BLaER1 treated with 17β-estradiol and CSF1 and Interleukin-3, amounts not matched to agents 10 nM and 100 nM (cell line): ENCODE data around the gene LPCAT1.

Experiments used
- H3K27ac ChIP-seq, 11 experiments: shearing (Covaris generic); formaldehyde crosslinking; 2 replicates each; pipeline ENCODE4 v1.8.1; 2022
- H3K27me3 ChIP-seq, 11 experiments: shearing (Covaris generic); formaldehyde crosslinking; 2 replicates each; pipeline ENCODE4 v1.8.1; 2022
- H3K36me3 ChIP-seq, 11 experiments: shearing (Covaris generic); formaldehyde crosslinking; 2 replicates each; pipeline ENCODE4 v1.8.1; 2022
- H3K4me1 ChIP-seq, 10 experiments: shearing (Covaris generic); formaldehyde crosslinking; 2 replicates each; pipeline ENCODE4 v1.8.1; 2022
- H3K4me2 ChIP-seq, 11 experiments: shearing (Covaris generic); formaldehyde crosslinking; 2 replicates each; pipeline ENCODE4 v1.8.1; 2022
- H3K4me3 ChIP-seq, 10 experiments: shearing (Covaris generic); formaldehyde crosslinking; 2 replicates each; pipeline ENCODE4 v1.8.1; 2022
- H3K9ac ChIP-seq, 11 experiments: shearing (Covaris generic); formaldehyde crosslinking; 2 replicates each; pipeline ENCODE4 v1.8.1; 2022
- H3K9me3 ChIP-seq, 11 experiments: shearing (Covaris generic); formaldehyde crosslinking; replicated peaks in 1 of 11; 2 replicates each; pipeline ENCODE4 v1.8.1; 2022
- H4K20me1 ChIP-seq, 11 experiments: shearing (Covaris generic); formaldehyde crosslinking; 2 replicates each; pipeline ENCODE4 v1.8.1; 2022
- Cebpa-rat ChIP-seq, 11 experiments: shearing (Covaris generic); IDR thresholded peaks; 2 replicates each; pipeline ENCODE4 v1.8.1; 2022

The LPCAT1 gene

DNA sequence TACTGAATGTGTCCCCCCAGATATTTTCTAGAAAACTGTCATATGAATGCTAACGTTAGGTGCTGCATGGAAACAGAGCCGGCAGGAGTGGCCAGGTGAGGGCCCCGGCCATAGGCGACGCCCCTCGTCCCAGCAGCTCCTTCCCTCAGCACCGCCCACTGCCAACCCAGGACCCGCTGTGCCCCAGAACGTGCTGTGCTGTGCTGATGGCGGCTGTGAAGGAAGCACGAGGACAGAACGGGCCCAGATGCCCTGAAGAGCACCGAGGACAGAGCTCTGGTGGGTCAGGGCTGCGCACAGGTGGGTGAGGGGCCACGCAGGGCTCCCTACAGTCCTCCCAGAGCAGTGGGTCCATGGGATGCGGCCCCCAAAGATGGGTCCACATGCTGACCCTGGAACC is 30.3 kb downstream of the LPCAT1 start:
- H3K4me2 ChIP-seq: peak overlapping the region; percentile 75 to 92 (median 86)
- no peak overlapping the region for H3K27ac ChIP-seq
- H4K20me1 ChIP-seq: peaks cover 11 to 100% (median 87%) of the 10 kb centered on the region in 11 experiments; a peak in 21 of 22 replicates
- no peak overlapping the region for H3K4me3 ChIP-seq
- TF ChIP-seq Cebpa-rat (IDR thresholded peaks at IDR 0.05): no peak
- H3K9ac ChIP-seq: peak overlapping the region in 4 of 11 experiments; percentile 23 to 73 (median 56); a peak in 3 of 22 replicates
- H3K36me3 ChIP-seq: peaks cover 33 to 74% (median 59%) of the 10 kb centered on the region in 11 experiments
- H3K9me3 ChIP-seq: no peaks in the 10 kb centered on the region
- no peaks in the 10 kb centered on the region for H3K27me3 ChIP-seq
- peaks cover 84 to 100% (median 92%) of the 10 kb centered on the region in 10 experiments for H3K4me1 ChIP-seq

- peak overlapping the region in 2 of 11 experiments; percentile 44 to 73; a peak in 2 of 22 replicates for H3K9ac ChIP-seq
- peaks cover 78 to 97% (median 87%) of the 10 kb centered on the region in 10 experiments for H3K4me1 ChIP-seq
- no peak for TF ChIP-seq Cebpa-rat (IDR thresholded peaks at IDR 0.05)
- H3K27ac ChIP-seq: no peak overlapping the region
- peaks cover 37 to 79% (median 63%) of the 10 kb centered on the region in 11 experiments for H3K36me3 ChIP-seq
- H3K27me3 ChIP-seq: no peaks in the 10 kb centered on the region
- no peaks in the 10 kb centered on the region for H3K9me3 ChIP-seq
- peaks cover 10 to 100% (median 84%) of the 10 kb centered on the region in 11 experiments; a peak in 21 of 22 replicates for H4K20me1 ChIP-seq
- peak overlapping the region; percentile 75 to 92 (median 86) for H3K4me2 ChIP-seq
- no peak overlapping the region for H3K4me3 ChIP-seq
Measured at GRCh38 chr5:1492757-1493156, 31.0 kb downstream of the LPCAT1 start.

GRCh38 chr5:1490376-1490775 is 33.4 kb downstream of the LPCAT1 start:
- Histone ChIP-seq H3K4me3 (no peak overlapping the region), H3K9me3 (no peaks in the 10 kb centered on the region), H3K4me2 (peak overlapping the region in 9 of 11 experiments; percentile 0 to 87 (median 62); a peak in 11 of 22 replicates), H3K9ac (peak overlapping the region in 2 of 11 experiments; percentile 12 to 20; a peak in 3 of 22 replicates), H3K27me3 (no peaks in the 10 kb centered on the region), H3K27ac (peak overlapping the region in 7 of 11 experiments; percentile 4 to 67 (median 46); a peak in 11 of 22 replicates), H4K20me1 (peaks cover 10 to 100% (median 83%) of the 10 kb centered on the region in 11 experiments; a peak in 21 of 22 replicates), H3K36me3 (peaks cover 59 to 89% (median 77%) of the 10 kb centered on the region in 11 experiments), H3K4me1 (peaks cover 64 to 84% (median 77%) of the 10 kb centered on the region in 10 experiments)
- no peak for TF ChIP-seq Cebpa-rat (IDR thresholded peaks at IDR 0.05)

GRCh38 chr5:1489754-1490153 is 34.0 kb downstream of the LPCAT1 start:
- Histone ChIP-seq H3K9me3 (no peaks in the 10 kb centered on the region), H3K27me3 (peaks cover 0 to 5% (median 0%) of the 10 kb centered on the region in 11 experiments; a peak in 1 of 22 replicates), H3K4me2 (peak overlapping the region in 8 of 11 experiments; percentile 26 to 87 (median 68); a peak in 11 of 22 replicates), H3K36me3 (peaks cover 59 to 90% (median 78%) of the 10 kb centered on the region in 11 experiments), H3K4me3 (no peak overlapping the region), H4K20me1 (peaks cover 12 to 100% (median 83%) of the 10 kb centered on the region in 11 experiments; a peak in 21 of 22 replicates), H3K27ac (peak overlapping the region in 4 of 11 experiments; percentile 21 to 67 (median 54); a peak in 8 of 22 replicates), H3K9ac (peak overlapping the region in 2 of 11 experiments; percentile 35 to 50; a peak in 2 of 22 replicates), H3K4me1 (peaks cover 64 to 84% (median 77%) of the 10 kb centered on the region in 10 experiments)
- TF ChIP-seq Cebpa-rat (IDR thresholded peaks at IDR 0.05): no peak

GRCh38 chr5:1488882-1489680 is 34.7 kb downstream of the LPCAT1 start:
- H3K4me1 ChIP-seq: peaks cover 64 to 84% (median 77%) of the 10 kb centered on the region in 10 experiments
- H3K27ac ChIP-seq: peak overlapping the region in 7 of 11 experiments; percentile 12 to 67 (median 49); a peak in 10 of 22 replicates
- peaks cover 0 to 7% (median 0%) of the 10 kb centered on the region in 11 experiments; a peak in 2 of 22 replicates for H3K27me3 ChIP-seq
- no peaks in the 10 kb centered on the region for H3K9me3 ChIP-seq
- H4K20me1 ChIP-seq: peaks cover 12 to 100% (median 85%) of the 10 kb centered on the region in 11 experiments; a peak in 21 of 22 replicates
- TF ChIP-seq Cebpa-rat (IDR thresholded peaks at IDR 0.05): no peak
- peak overlapping the region in 6 of 11 experiments; percentile 14 to 50 (median 34); a peak in 7 of 22 replicates for H3K9ac ChIP-seq
- H3K36me3 ChIP-seq: peaks cover 59 to 87% (median 75%) of the 10 kb centered on the region in 11 experiments
- peak overlapping the region; percentile 26 to 87 (median 56) for H3K4me2 ChIP-seq
- H3K4me3 ChIP-seq: no peak overlapping the region

DNA sequence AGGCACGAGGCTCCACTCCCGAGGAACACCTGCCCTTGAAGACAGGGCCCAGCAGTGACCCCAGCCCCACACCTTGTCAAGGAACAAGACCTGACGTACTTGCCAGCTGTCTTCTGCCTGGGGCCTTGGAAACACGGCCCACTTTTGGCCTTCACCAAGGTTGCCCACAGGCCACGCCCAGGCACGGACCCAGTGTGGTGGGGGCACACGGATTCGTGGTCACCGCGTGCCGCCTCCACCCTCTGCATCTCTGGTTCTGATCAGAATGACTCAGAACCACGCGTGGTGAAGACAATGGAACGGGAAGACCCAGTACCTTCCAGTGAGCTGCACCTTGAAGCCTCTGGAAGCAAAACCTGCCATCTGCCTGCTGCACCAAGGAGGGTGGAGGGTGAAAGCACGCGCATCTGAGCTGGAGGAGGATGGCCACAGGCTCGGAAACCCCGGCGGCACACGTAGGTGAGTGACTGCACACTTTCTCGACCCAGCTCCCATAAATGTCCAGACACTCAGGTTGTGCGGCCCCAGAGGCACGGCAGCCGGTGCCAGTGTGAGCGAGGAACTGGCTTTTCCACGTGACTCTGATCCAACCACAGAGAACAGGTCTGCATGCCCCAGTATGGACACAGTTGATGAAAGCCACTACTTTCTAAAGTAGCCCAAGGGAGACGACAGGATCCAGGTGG is 36.5 kb downstream of the LPCAT1 start:
- Histone ChIP-seq H3K36me3 (peaks cover 52 to 77% (median 67%) of the 10 kb centered on the region in 11 experiments), H4K20me1 (peaks cover 7 to 95% (median 81%) of the 10 kb centered on the region in 11 experiments; a peak in 21 of 22 replicates), H3K27ac (no peak overlapping the region), H3K9me3 (no peaks in the 10 kb centered on the region), H3K4me2 (no peak overlapping the region), H3K9ac (no peak overlapping the region), H3K4me3 (no peak overlapping the region), H3K27me3 (peaks cover 0 to 7% (median 0%) of the 10 kb centered on the region in 11 experiments; a peak in 2 of 22 replicates), H3K4me1 (peaks cover 61 to 80% (median 74%) of the 10 kb centered on the region in 10 experiments)
- no peak for TF ChIP-seq Cebpa-rat (IDR thresholded peaks at IDR 0.05)

GRCh38 chr5:1486271-1486670 is 37.5 kb downstream of the LPCAT1 start:
- Histone ChIP-seq H4K20me1 (peaks cover 7 to 93% (median 81%) of the 10 kb centered on the region in 11 experiments; a peak in 21 of 22 replicates), H3K4me3 (no peak overlapping the region), H3K36me3 (peaks cover 42 to 67% (median 57%) of the 10 kb centered on the region in 11 experiments), H3K4me1 (peaks cover 70 to 82% (median 77%) of the 10 kb centered on the region in 10 experiments), H3K9ac (0 out of 22 replicates have a peak overlapping the region, but pooled peaks of 2 of the 11 experiments have one; percentile 22 to 48), H3K4me2 (peak overlapping the region; percentile 56 to 99 (median 91); a peak in 16 of 22 replicates), H3K9me3 (no peaks in the 10 kb centered on the region), H3K27ac (no peak overlapping the region), H3K27me3 (peaks cover 0 to 7% (median 0%) of the 10 kb centered on the region in 11 experiments; a peak in 2 of 22 replicates)
- no peak for TF ChIP-seq Cebpa-rat (IDR thresholded peaks at IDR 0.05)

DNA sequence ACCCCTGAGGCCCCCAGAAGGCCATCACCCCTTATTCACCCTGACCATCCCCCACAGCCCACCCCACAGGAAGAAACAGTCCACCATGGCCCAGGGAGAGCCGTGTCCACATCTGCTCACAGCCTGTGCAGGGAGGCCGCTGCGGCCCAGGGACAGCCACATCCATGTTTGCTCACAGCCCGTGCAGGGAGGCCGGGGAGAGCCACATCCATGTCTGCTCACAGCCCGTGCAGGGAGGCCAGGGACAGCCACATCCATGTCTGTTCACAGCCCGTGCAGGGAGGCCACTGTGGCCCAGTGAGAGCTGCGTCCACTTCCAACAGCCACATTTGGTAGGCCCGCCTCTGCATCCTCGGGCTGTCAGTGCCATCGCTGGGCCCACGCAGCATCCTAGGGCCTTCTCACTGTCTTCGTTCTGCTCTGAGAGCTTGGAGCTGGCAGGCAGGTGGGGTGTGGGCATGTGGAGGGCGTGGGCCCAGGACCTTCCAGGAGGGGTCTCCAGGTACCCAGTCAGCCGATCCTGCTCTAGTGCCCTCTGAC is 38.1 kb downstream of the LPCAT1 start:
- peaks cover 7 to 93% (median 79%) of the 10 kb centered on the region in 11 experiments; a peak in 21 of 22 replicates for H4K20me1 ChIP-seq
- H3K27ac ChIP-seq: peak overlapping the region in 2 of 11 experiments; percentile 12 to 52; a peak in 2 of 22 replicates
- peaks cover 36 to 61% (median 51%) of the 10 kb centered on the region in 11 experiments; a peak in 21 of 22 replicates for H3K36me3 ChIP-seq
- TF ChIP-seq Cebpa-rat (IDR thresholded peaks at IDR 0.05): no peak
- peaks cover 0 to 7% (median 0%) of the 10 kb centered on the region in 11 experiments; a peak in 2 of 22 replicates for H3K27me3 ChIP-seq
- 0 out of 20 replicates have a peak overlapping the region, but pooled peaks of 1 of the 10 experiments have one; percentile 35 for H3K4me3 ChIP-seq
- no peaks in the 10 kb centered on the region for H3K9me3 ChIP-seq
- H3K4me1 ChIP-seq: peaks cover 74 to 82% (median 78%) of the 10 kb centered on the region in 10 experiments
- peak overlapping the region; percentile 56 to 99 (median 91) for H3K4me2 ChIP-seq
- peak overlapping the region in 6 of 11 experiments; percentile 6 to 61 (median 40); a peak in 5 of 22 replicates for H3K9ac ChIP-seq
